ENCODE measurements around the gene PSMC3IP.

The PSMC3IP gene

DNA sequence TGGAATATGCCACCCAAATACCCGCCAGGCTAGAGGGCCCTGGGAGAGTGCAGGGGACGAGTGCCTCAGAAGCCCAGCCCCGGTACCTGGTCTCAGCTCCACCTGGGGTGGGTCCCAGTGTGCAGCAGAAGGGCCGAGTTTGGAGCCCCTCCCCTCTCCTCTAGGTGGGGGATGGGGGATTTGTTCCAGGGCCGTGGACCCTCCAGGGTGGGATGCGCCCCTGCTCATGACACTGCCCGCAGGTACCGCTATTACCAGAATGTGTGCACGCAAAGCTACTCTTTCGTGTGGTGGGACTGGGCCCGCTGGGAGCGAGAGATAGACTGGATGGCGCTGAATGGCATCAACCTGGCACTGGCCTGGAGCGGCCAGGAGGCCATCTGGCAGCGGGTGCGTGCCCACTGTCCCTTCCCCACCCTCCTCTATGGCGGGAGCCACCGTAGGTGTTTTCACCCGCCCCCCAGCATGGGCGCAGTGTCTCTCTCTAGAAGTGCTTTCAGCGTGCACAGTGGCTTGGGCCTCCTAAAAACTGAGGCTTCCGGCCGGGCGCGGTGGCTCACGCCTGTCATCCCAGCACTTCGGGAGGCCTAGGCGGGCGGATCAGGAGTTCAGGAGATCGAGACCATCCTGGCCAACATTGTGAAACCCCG is 40.2 kb downstream of the PSMC3IP start:
- FAIRE-seq = no peak

DNA sequence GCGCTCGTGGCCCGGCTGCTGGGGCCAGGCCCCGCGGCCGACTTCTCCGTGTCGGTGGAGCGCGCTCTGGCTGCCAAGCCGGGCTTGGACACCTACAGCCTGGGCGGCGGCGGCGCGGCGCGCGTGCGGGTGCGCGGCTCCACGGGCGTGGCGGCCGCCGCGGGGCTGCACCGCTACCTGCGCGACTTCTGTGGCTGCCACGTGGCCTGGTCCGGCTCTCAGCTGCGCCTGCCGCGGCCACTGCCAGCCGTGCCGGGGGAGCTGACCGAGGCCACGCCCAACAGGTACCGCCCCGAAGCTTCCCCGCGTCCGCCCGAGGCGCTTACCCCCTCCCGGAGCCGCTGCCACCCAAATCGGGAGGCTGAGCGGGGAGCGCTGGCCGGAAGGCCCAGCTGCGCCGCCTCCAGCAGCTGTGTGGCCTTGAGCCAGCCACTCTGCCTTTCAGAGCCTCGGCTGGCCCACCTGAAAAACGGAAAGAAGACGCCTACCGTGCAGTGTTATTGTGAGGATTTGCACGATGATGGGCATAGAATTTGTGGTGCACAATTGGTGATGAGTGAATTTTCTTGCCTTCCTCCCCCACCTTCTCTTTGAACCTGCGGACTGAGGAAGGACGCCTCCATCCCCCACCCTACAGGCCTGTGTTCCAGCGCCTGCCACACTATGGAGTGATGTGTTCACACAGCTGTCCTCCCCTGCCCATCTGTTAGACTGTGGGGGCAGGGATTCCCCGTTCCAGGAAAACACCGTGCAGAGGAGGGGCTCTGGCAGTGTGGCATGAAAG is 41.0 kb downstream of the PSMC3IP start:
- FAIRE-seq = no peak

DNA sequence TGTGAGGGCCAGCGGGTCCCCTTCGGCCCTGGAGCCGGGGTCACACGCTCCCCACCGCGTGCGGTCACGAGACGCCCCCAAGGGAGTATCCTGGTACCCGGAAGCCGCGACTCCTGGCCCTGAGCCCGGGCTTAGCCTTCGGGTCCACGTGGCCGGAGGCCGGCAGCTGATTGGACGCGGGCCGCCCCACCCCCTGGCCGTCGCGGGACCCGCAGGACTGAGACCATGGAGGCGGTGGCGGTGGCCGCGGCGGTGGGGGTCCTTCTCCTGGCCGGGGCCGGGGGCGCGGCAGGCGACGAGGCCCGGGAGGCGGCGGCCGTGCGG is 41.5 kb downstream of the PSMC3IP start, which contains the start of gene NAGLU:
Gene NAGLU (plus strand): TSS at position 194 of the 324 bp plus-strand sequence. CDS start 32 bp downstream, at position 226.
- FAIRE-seq = no peak

DNA sequence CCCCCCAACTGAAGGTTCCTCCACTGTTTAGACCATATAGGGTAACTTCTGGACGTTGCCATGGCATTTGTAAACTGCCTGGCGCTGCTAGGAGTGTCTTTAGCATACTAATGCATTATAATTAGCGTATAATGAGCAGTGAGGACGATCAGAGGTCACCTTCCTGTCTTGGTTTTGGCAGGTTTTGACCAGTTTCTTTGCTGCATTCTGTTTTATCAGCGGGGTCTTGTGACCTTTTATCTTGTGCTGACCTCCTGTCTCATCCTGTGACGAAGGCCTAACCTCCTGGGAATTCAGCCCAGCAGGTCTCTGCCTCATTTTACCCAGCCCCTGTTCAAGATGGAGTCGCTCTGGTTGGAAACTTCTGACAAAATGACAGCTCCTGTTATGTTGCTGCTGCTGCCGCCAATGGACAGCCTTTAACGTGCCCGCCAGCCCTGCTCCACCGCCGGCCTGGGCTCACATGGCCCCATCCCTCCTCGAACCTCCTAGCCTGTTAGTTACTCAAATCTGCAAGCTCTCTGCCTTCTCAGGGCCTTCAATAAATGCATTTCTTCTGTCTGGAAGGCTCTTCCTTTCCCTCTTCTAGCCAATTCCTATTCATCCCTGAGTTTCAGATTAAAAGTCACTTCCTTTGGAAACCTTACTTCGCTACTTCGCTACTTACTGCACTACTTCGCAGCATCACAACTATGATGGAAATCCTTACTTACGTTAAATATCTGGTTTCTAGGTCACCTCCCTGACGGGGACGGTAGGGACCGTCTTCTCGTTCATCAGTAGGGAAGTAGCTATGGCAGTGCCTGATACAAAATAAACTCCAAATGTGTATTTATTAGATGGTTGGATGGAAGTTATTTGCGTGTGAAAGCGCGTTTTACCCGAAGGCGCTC is 42.1 kb downstream of the PSMC3IP start:
- FAIRE-seq = no peak

DNA sequence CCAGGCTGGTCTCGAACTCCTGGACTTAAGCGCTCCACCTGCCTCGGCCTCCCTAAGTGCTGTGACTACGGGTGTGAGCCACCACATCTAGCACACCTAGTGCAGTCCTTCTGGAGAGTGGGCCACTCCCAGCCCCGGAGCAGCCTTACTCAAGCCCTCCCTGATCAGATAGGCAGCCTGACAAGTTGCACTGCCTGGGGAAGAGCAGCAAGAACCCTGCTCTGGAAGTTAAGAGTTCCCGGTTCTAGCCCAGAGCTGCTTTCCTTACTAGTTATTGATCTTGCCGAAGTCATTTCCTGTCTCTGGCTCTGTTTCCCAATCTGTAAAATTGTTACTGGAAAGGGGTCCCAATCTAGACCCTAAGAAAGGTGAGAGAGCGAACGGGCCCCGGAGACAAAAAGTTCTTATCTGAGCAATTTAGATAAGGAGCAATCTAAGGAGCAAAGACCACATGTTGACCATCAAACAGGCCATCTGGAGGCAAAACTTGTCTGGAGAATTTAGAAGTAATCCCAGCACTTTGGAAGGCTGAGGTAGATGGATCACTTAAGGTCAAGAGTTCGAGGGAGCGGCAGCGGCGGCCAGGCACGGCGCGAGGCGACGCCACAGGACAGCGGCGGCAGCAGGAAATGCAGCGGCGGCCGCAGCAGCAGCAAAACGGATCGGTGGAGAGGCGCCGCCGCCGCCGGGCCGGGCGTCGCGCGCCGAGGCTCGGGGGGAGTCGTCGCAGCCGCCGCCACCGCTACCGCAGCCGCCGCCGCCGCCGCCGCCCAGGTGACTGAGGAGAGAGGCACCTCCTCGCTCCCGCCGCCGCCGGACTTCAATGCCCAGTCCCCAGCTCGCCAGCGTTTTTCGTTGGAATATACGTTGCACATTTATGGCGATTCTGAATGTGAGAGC is 45.8 kb downstream of the PSMC3IP start:
- FAIRE-seq = no peak

DNA sequence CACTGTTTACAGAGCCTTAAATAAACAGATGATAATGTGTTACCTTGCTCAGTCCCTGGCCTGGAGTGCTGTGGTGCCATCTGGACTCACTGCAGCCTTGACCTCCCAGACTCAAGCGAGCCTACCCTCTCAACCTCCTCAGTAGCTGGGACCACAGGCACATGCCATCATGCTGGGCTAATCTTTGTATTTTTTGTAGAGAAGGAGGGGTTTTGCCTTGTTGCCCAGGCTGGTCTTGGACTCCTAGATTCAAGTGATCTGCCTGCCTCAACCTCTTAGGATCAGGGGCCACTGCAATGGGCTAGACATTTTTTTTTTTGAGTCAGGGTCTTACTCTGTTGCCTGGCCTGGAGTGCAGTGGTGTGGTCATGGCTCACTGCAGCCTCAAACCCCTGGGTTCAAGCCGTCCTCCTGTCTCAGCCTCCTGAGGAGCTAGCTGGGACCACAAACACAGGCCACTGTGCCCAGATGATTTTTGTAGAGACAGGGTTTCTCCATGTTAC is 46.5 kb downstream of the PSMC3IP start:
- no peak for FAIRE-seq

DNA sequence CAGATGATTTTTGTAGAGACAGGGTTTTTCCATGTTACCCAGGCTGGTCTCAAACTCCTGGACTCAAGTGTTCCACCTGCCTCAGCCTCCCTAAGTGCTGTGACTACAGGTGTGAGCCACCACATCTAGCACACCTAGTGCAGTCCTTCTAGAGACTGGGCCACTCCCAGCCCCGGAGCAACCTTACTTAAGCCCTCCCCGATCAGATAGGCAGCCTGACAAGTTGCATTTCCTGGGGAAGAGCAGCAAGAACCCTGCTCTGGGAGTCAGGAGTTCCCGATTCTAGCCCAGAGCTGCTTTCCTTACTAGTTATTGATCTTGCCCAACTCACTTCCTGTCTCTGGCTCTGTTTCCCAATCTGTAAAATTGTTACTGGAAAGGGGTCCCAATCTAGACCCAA is 48.5 kb downstream of the PSMC3IP start:
- FAIRE-seq = no peak

DNA sequence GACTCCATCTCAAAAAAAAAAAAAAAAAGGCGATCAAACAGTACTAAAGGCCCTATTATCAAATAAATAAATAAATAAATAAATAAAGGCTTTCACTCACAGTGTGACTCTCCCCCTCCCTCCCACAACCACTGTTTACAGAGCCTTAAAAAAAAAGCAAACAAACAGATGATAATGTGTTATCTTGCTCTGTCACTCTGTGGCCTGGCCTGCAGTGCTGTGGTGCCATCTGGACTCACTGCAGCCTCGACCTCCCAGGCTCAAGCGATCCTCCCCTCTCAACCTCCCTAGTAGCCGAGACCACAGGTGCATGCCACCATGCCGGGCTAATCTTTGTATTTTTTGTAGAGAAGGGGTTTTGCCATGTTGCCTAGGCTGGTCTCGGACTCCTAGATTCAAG is 49.6 kb downstream of the PSMC3IP start:
- no peak for FAIRE-seq

DNA sequence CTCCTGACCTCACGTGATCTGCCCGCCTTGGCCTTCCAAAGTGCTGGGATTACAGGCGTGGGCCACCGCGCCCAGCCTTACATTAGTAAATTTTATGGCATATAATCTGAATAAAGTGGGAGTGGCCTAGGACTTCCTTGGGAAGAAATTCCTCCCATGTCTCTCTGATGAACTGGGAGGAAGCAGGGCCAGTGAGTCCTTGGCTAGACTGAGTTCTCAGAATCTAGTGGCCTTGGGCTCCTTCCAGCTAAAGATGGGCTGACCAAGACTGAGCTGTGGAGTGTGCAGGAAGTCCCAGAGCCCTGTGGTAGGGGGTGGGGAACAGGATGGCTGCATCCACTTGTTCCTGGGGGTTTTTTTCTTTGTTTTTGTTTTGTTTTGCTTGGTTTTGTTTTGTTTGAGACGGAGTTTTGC is 51.5 kb downstream of the PSMC3IP start:
- no peak for FAIRE-seq

DNA sequence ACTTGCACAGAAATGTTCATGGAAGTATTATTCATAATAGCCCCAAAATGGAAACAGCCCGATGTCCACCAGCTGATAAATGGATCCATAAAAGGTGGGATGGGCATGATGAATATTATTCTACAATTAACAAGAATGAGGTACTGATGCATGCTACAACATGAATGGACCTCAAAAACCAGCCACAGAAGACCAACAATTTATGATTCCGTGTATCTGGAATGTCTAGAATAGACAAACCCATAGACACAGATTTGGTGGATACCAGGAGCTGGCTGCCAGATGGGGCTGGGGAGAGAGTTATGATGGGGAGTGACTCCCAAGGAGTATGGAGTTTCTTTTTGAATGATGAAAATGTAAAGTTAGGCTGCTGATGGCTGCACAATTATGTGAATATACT is 52.3 kb downstream of the PSMC3IP start:
- FAIRE-seq = no peak

DNA sequence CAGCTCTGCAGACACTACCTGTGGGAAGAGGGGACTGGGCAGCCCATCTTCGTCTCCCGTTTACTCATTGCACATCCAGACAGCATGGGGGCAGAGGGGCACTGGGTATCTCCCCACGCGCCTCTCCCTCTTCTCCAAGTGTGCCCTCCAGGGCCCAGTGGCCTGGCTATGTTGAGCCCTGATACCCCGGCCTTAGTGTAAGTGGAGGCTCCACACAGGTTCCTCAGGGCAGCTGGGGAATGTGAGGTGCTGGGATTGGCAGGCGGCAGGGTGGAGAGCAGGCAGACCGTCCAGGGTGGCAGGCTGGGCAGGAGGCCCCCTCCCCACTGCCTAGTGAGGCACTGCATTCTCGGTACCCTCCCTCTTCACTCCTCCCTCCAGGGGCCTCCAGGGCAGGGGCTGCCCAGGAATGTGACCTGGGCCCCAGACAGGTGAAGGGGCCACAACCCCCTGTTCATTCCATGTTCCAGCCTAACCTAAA is 54.7 kb downstream of the PSMC3IP start:
- no peak for FAIRE-seq

Data from endometrium (tissue), 2 donors.